ENCODE results near the gene CHRNA1.

Gene CHRNA1

DNA sequence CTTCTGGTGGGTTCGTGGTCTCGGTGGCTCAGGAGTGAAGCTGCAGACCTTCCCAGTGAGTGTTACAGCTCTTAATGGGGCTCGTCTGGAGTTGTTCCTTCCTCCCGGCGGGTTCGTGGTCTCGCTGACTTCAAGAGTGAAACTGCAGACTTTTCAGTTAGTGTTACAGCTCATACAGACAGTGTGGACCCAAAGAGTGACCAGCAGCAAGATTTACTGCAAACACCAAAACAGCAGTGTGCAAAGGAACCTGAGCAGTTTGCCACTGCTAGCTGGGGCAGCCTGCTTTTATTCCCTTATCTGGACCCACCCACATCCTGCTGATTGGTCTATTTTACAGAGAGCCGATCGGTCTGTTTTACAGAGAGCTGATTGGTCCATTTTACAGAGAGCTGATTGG is 55.6 kb downstream of the CHRNA1 start:
- no peaks in the 10 kb centered on the region for H3K9me2 ChIP-seq (replicated peaks; ENCODE audit: control insufficient read depth, low read length)
- no peaks in the 10 kb centered on the region for H3K36me3 ChIP-seq (ENCODE audit: control insufficient read depth, low read length)
- no peak overlapping the region for H3K4me3 ChIP-seq (ENCODE audit: low read length)
- no peaks in the 10 kb centered on the region for H3K9me3 ChIP-seq (ENCODE audit: control insufficient read depth, insufficient read depth, low read length)
- H3K4me1 ChIP-seq (ENCODE audit: control insufficient read depth, low read length) = no peaks in the 10 kb centered on the region
- no peaks in the 10 kb centered on the region for H4K20me1 ChIP-seq (ENCODE audit: control insufficient read depth, insufficient read depth, low read depth, low read length)
- no peaks in the 10 kb centered on the region for H3F3A ChIP-seq (ENCODE audit: control insufficient read depth, insufficient read depth)
- peaks cover 10% of the 10 kb centered on the region for H3K27me3 ChIP-seq (ENCODE audit: control insufficient read depth, low read length)
- H3K79me2 ChIP-seq (ENCODE audit: control insufficient read depth, low read length) = no peaks in the 10 kb centered on the region
- no peak for TF ChIP-seq EZH2phosphoT487 (IDR thresholded peaks at IDR 0.05; ENCODE audit: borderline replicate concordance, low read length)
- TF ChIP-seq, protein P1, sequence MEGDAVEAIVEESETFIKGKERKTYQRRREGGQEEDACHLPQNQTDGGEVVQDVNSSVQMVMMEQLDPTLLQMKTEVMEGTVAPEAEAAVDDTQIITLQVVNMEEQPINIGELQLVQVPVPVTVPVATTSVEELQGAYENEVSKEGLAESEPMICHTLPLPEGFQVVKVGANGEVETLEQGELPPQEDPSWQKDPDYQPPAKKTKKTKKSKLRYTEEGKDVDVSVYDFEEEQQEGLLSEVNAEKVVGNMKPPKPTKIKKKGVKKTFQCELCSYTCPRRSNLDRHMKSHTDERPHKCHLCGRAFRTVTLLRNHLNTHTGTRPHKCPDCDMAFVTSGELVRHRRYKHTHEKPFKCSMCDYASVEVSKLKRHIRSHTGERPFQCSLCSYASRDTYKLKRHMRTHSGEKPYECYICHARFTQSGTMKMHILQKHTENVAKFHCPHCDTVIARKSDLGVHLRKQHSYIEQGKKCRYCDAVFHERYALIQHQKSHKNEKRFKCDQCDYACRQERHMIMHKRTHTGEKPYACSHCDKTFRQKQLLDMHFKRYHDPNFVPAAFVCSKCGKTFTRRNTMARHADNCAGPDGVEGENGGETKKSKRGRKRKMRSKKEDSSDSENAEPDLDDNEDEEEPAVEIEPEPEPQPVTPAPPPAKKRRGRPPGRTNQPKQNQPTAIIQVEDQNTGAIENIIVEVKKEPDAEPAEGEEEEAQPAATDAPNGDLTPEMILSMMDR (IDR thresholded peaks at IDR 0.05; ENCODE audit: low read depth, low read length, poor library complexity, severe bottlenecking) = no peak
- no peak overlapping the region for H3K27ac ChIP-seq (ENCODE audit: low read depth, low read length)
- no peak overlapping the region for H3K4me2 ChIP-seq (ENCODE audit: low read length)

DNA sequence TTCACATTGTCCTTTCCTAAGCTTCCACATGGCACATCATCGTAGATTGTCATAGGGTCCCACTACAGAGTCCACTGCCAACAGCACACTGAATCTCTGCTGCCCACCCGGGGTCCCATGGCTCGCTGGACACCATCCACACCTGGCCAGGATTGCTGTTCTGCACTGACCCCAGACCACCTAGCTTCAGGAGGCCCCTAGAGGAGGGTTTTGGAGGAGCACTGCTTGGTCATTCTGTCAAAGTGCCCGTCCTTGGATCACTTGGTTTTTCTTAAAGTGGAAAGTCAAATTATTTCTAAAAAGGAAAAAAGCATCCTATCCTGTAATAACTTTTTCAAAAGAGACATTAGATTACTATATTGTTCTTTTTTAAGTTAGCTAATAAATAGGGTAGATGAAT is 59.0 kb downstream of the CHRNA1 start:
- Histone ChIP-seq H4K20me1 (ENCODE audit: control insufficient read depth, insufficient read depth, low read depth, low read length) (no peaks in the 10 kb centered on the region), H3K4me1 (ENCODE audit: control insufficient read depth, low read length) (no peaks in the 10 kb centered on the region), H3F3A (ENCODE audit: control insufficient read depth, insufficient read depth) (no peaks in the 10 kb centered on the region), H3K4me3 (ENCODE audit: low read length) (no peak overlapping the region), H3K9me3 (ENCODE audit: control insufficient read depth, insufficient read depth, low read length) (no peaks in the 10 kb centered on the region), H3K36me3 (ENCODE audit: control insufficient read depth, low read length) (no peaks in the 10 kb centered on the region), H3K4me2 (ENCODE audit: low read length) (no peak overlapping the region), H3K9me2 (replicated peaks; ENCODE audit: control insufficient read depth, low read length) (no peaks in the 10 kb centered on the region), H3K79me2 (ENCODE audit: control insufficient read depth, low read length) (no peaks in the 10 kb centered on the region), H3K27me3 (ENCODE audit: control insufficient read depth, low read length) (peaks cover 10% of the 10 kb centered on the region), H3K27ac (ENCODE audit: low read depth, low read length) (no peak overlapping the region)
- TF ChIP-seq EZH2phosphoT487 (IDR thresholded peaks at IDR 0.05; ENCODE audit: borderline replicate concordance, low read length) = no peak
- TF ChIP-seq, protein P1 (IDR thresholded peaks at IDR 0.05; ENCODE audit: low read depth, low read length, poor library complexity, severe bottlenecking) = no peak

DNA sequence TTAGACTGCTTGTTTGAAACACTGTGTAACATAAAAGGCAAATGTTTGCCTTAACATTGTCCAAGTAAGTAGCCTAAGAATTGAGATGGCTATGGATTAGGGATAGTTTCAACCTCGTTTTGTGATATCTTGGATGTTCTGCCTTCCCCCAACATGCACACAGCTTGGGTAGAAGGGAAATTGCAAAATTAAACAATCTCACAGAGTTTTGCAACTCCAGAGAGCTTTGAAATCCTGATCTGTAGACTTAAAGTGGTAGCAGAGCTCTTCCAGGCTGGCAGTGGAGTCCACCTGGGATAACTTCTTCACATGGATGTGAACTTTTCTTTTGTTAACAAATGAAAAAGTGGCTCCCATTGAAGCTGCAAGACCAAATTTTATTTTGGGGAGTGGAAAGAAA is 59.6 kb downstream of the CHRNA1 start:
- no peaks in the 10 kb centered on the region for H3K9me3 ChIP-seq (ENCODE audit: control insufficient read depth, insufficient read depth, low read length)
- H3K27ac ChIP-seq (ENCODE audit: low read depth, low read length) = no peak overlapping the region
- H3K4me2 ChIP-seq (ENCODE audit: low read length) = no peak overlapping the region
- no peaks in the 10 kb centered on the region for H3K9me2 ChIP-seq (replicated peaks; ENCODE audit: control insufficient read depth, low read length)
- no peaks in the 10 kb centered on the region for H3K4me1 ChIP-seq (ENCODE audit: control insufficient read depth, low read length)
- peaks cover 10% of the 10 kb centered on the region for H3K27me3 ChIP-seq (ENCODE audit: control insufficient read depth, low read length)
- TF ChIP-seq, protein P1 (IDR thresholded peaks at IDR 0.05; ENCODE audit: low read depth, low read length, poor library complexity, severe bottlenecking) = no peak
- no peak for TF ChIP-seq EZH2phosphoT487 (IDR thresholded peaks at IDR 0.05; ENCODE audit: borderline replicate concordance, low read length)
- H3K79me2 ChIP-seq (ENCODE audit: control insufficient read depth, low read length) = no peaks in the 10 kb centered on the region
- no peaks in the 10 kb centered on the region for H3K36me3 ChIP-seq (ENCODE audit: control insufficient read depth, low read length)
- no peaks in the 10 kb centered on the region for H3F3A ChIP-seq (ENCODE audit: control insufficient read depth, insufficient read depth)
- no peaks in the 10 kb centered on the region for H4K20me1 ChIP-seq (ENCODE audit: control insufficient read depth, insufficient read depth, low read depth, low read length)
- no peak overlapping the region for H3K4me3 ChIP-seq (ENCODE audit: low read length)

DNA sequence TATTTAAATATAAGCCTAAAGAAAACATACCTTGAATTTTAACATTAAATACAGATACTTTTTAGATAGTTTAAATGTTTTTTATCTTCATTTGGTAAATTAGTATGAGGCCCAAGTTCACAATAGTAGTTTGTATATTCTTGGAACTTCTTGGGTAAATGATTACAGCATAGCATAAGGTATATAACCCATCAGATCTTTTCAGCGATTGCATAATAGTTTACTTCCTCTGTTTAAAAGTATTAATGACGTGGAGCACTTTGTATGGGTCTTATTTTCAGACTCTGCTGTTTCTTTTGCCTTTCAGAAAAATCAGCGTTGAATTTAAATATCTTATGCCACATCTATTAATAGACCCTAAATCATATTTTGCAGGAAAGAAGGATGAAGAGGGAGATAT is 60.2 kb downstream of the CHRNA1 start:
- H3K36me3 ChIP-seq (ENCODE audit: control insufficient read depth, low read length) = no peaks in the 10 kb centered on the region
- no peaks in the 10 kb centered on the region for H4K20me1 ChIP-seq (ENCODE audit: control insufficient read depth, insufficient read depth, low read depth, low read length)
- no peaks in the 10 kb centered on the region for H3K79me2 ChIP-seq (ENCODE audit: control insufficient read depth, low read length)
- TF ChIP-seq, protein P1 (IDR thresholded peaks at IDR 0.05; ENCODE audit: low read depth, low read length, poor library complexity, severe bottlenecking) = no peak
- no peak for TF ChIP-seq EZH2phosphoT487 (IDR thresholded peaks at IDR 0.05; ENCODE audit: borderline replicate concordance, low read length)
- H3K4me3 ChIP-seq (ENCODE audit: low read length) = no peak overlapping the region
- no peak overlapping the region for H3K27ac ChIP-seq (ENCODE audit: low read depth, low read length)
- H3K9me3 ChIP-seq (ENCODE audit: control insufficient read depth, insufficient read depth, low read length) = no peaks in the 10 kb centered on the region
- peaks cover 10% of the 10 kb centered on the region for H3K27me3 ChIP-seq (ENCODE audit: control insufficient read depth, low read length)
- H3K4me2 ChIP-seq (ENCODE audit: low read length) = no peak overlapping the region
- H3K9me2 ChIP-seq (replicated peaks; ENCODE audit: control insufficient read depth, low read length) = no peaks in the 10 kb centered on the region
- H3F3A ChIP-seq (ENCODE audit: control insufficient read depth, insufficient read depth) = no peaks in the 10 kb centered on the region
- no peaks in the 10 kb centered on the region for H3K4me1 ChIP-seq (ENCODE audit: control insufficient read depth, low read length)

Measured in DOHH2 (cell line).